Measurements from ENCODE around the gene GTF2H1. TPM values are rescaled to one million over a fixed set of nuclear protein-coding genes. Genes with fewer than 3 reads are reported as not detected.

GTF2H1 gene
- total RNA-seq, 1 donor from 2014 or later = 57.1 TPM

GRCh38 chr11:18312663-18313420, 9.5 kb upstream of the GTF2H1 start:
- no peak for TF ChIP-seq CTCF (IDR thresholded peaks at IDR 0.05)
- Mint-ChIP-seq H3K9me3 (ENCODE audit: low read depth) (no peaks in the 10 kb centered on the region), H3K27ac (ENCODE audit: unreplicated experiment) (peak overlapping the region; percentile 86), H3K27me3 (ENCODE audit: low read depth) (no peaks in the 10 kb centered on the region), H3K4me3 (ENCODE audit: unreplicated experiment) (no peak overlapping the region), H3K36me3 (ENCODE audit: low read depth) (peaks cover 22% of the 10 kb centered on the region), H3K4me1 (ENCODE audit: low read depth) (peaks cover 62% of the 10 kb centered on the region)
- no peak for DNase-seq (ENCODE audit: low spot score)

- peaks cover 69% of the 10 kb centered on the region for H3K4me1 Mint-ChIP-seq (ENCODE audit: low read depth)
- no peaks in the 10 kb centered on the region for H3K27me3 Mint-ChIP-seq (ENCODE audit: low read depth)
- no peaks in the 10 kb centered on the region for H3K9me3 Mint-ChIP-seq (ENCODE audit: low read depth)
- no peak for TF ChIP-seq CTCF (IDR thresholded peaks at IDR 0.05)
- peak overlapping the region; percentile 86 for H3K27ac Mint-ChIP-seq (ENCODE audit: unreplicated experiment)
- DNase-seq (ENCODE audit: low spot score) = no peak
- H3K36me3 Mint-ChIP-seq (ENCODE audit: low read depth) = peaks cover 16% of the 10 kb centered on the region
- no peak overlapping the region for H3K4me3 Mint-ChIP-seq (ENCODE audit: unreplicated experiment)
These were observed 8.2 kb upstream of the GTF2H1 start for GRCh38 chr11:18313965-18314763.

GRCh38 chr11:18314784-18315523, 7.4 kb upstream of the GTF2H1 start:
- no peaks in the 10 kb centered on the region for H3K27me3 Mint-ChIP-seq (ENCODE audit: low read depth)
- H3K4me3 Mint-ChIP-seq (ENCODE audit: unreplicated experiment) = no peak overlapping the region
- peaks cover 12% of the 10 kb centered on the region for H3K36me3 Mint-ChIP-seq (ENCODE audit: low read depth)
- no peaks in the 10 kb centered on the region for H3K9me3 Mint-ChIP-seq (ENCODE audit: low read depth)
- no peak for DNase-seq (ENCODE audit: low spot score)
- no peak for TF ChIP-seq CTCF (IDR thresholded peaks at IDR 0.05)
- H3K4me1 Mint-ChIP-seq (ENCODE audit: low read depth) = peaks cover 76% of the 10 kb centered on the region
- H3K27ac Mint-ChIP-seq (ENCODE audit: unreplicated experiment) = peak overlapping the region; percentile 82

- no peaks in the 10 kb centered on the region for H3K27me3 Mint-ChIP-seq (ENCODE audit: low read depth)
- H3K9me3 Mint-ChIP-seq (ENCODE audit: low read depth) = no peaks in the 10 kb centered on the region
- H3K27ac Mint-ChIP-seq (ENCODE audit: unreplicated experiment) = no peak overlapping the region
- H3K36me3 Mint-ChIP-seq (ENCODE audit: low read depth) = peaks cover 6% of the 10 kb centered on the region
- TF ChIP-seq CTCF (IDR thresholded peaks at IDR 0.05) = no peak
- H3K4me1 Mint-ChIP-seq (ENCODE audit: low read depth) = peaks cover 78% of the 10 kb centered on the region
- H3K4me3 Mint-ChIP-seq (ENCODE audit: unreplicated experiment) = no peak overlapping the region
- no peak for DNase-seq (ENCODE audit: low spot score)
These were observed 6.5 kb upstream of the GTF2H1 start for GRCh38 chr11:18315893-18316292.

GRCh38 chr11:18317551-18317950, 4.8 kb upstream of the GTF2H1 start:
- Mint-ChIP-seq H3K27ac (ENCODE audit: unreplicated experiment) (no peak overlapping the region), H3K36me3 (ENCODE audit: low read depth) (peaks cover 2% of the 10 kb centered on the region), H3K4me3 (ENCODE audit: unreplicated experiment) (no peak overlapping the region), H3K9me3 (ENCODE audit: low read depth) (no peaks in the 10 kb centered on the region), H3K4me1 (ENCODE audit: low read depth) (peaks cover 70% of the 10 kb centered on the region), H3K27me3 (ENCODE audit: low read depth) (no peaks in the 10 kb centered on the region)
- no peak for DNase-seq (ENCODE audit: low spot score)
- TF ChIP-seq CTCF (IDR thresholded peaks at IDR 0.05) = no peak
